H1 (cell line): ENCODE measurements around the gene CPLANE2. TPM values are rescaled to one million over a fixed set of nuclear protein-coding genes. Genes with fewer than 3 reads are reported as not detected.

Source experiments
- CTCF ChIA-PET: fragments of 300-600 bp; sonication (Branson Sonifier 250); formaldehyde crosslinking; loops from one replicate; lab custom pipeline; 2021; ENCODE audit not compliant: partially characterized antibody; lab: Charles Lee
- POLR2A ChIA-PET: fragments of 300-600 bp; sonication (Branson Sonifier 250); formaldehyde crosslinking; loops from one replicate; lab custom pipeline; 2021; ENCODE audit warnings: inconsistent platforms; ENCODE audit not compliant: partially characterized antibody; lab: Charles Lee
- DNase-seq, 2 experiments: peaks; one replicate each; pipeline versions ENCODE4 v3.0.0 to v3.0.0-alpha.2; 2010 to 2022; ENCODE audit warnings: low spot score in 2 of 2, low read depth in 1 of 2, mixed read lengths in 1 of 2
- FAIRE-seq: peaks from 2 replicates; lab custom pipeline; 2011; peaks lifted over from hg19 to GRCh38; lab: Jason Lieb, UNC
- H2AFZ ChIP-seq: 2 replicates; pipeline ENCODE4 v1.8.1; 2012; ENCODE audit warnings: low read length, inconsistent platforms
- H2AK5ac ChIP-seq: 2 replicates; pipeline ENCODE4 v1.6.1; 2013; ENCODE audit warnings: low read depth, low read length
- H2BK120ac ChIP-seq: replicated peaks from 2 replicates; pipeline ENCODE3; 2013; ENCODE audit warnings: low read depth, low read length, inconsistent platforms
- H2BK12ac ChIP-seq: 2 replicates; pipeline ENCODE4 v1.6.1; 2013; ENCODE audit warnings: low read depth, low read length
- H2BK15ac ChIP-seq: 2 replicates; pipeline ENCODE4 v1.6.1; 2013; ENCODE audit warnings: low read length
- H2BK20ac ChIP-seq: 2 replicates; pipeline ENCODE4 v1.6.1; 2013; ENCODE audit warnings: low read length
- H2BK5ac ChIP-seq: 2 replicates; pipeline ENCODE4 v1.6.1; 2013; ENCODE audit warnings: low read depth, low read length
- H3K14ac ChIP-seq: 2 replicates; pipeline ENCODE4 v1.6.1; 2013; ENCODE audit warnings: inconsistent platforms; ENCODE audit not compliant: insufficient read length
- H3K18ac ChIP-seq: 2 replicates; pipeline ENCODE4 v1.6.1; 2013; ENCODE audit warnings: low read length; ENCODE audit errors: extremely low read depth
- H3K23ac ChIP-seq: 2 replicates; pipeline ENCODE4 v1.6.1; 2013; ENCODE audit warnings: inconsistent platforms; ENCODE audit not compliant: insufficient read length
- H3K23me2 ChIP-seq: 2 replicates; pipeline ENCODE4 v1.6.1; 2013; ENCODE audit warnings: low read depth, low read length
- H3K27ac ChIP-seq: 2 replicates; pipeline ENCODE4 v1.6.1; 2011; ENCODE audit warnings: low read depth, low read length, inconsistent platforms
- H3K27me3 ChIP-seq, 4 experiments: replicated peaks in 1 of 4; 1 replicate in 1 of 4; 2 replicates in 3 of 4; pipeline versions ENCODE4 v1.6.1 to v1.8.1; 2011 to 2013; ENCODE audit warnings: low read length in 3 of 4, mild to moderate bottlenecking in 3 of 4, inconsistent platforms in 2 of 4, mixed read lengths in 2 of 4, moderate library complexity in 1 of 4; ENCODE audit not compliant: control insufficient read depth in 3 of 4, insufficient read depth in 3 of 4; ENCODE audit errors: extremely low read depth in 1 of 4
- H3K36me3 ChIP-seq, 4 experiments: 2 replicates each; pipeline versions ENCODE4 v1.6.1 to v1.8.1; 2011 to 2013; ENCODE audit warnings: mild to moderate bottlenecking in 4 of 4, low read length in 3 of 4, moderate library complexity in 2 of 4, control low read depth in 1 of 4, inconsistent platforms in 1 of 4; ENCODE audit not compliant: insufficient read depth in 4 of 4, control insufficient read depth in 2 of 4
- H3K4ac ChIP-seq: replicated peaks from 2 replicates; pipeline ENCODE3; 2013; ENCODE audit warnings: low read length, low read depth, mixed read lengths, inconsistent platforms; ENCODE audit not compliant: insufficient read length
- H3K4me1 ChIP-seq, 4 experiments: replicated peaks in 1 of 4; 1 replicate in 1 of 4; 2 replicates in 3 of 4; pipeline versions ENCODE4 v1.6.1 to v1.8.1; 2011 to 2013; ENCODE audit warnings: low read length in 3 of 4, inconsistent platforms in 2 of 4, mixed read lengths in 1 of 4; ENCODE audit not compliant: insufficient read depth in 4 of 4, control insufficient read depth in 3 of 4
- H3K4me2 ChIP-seq, 2 experiments: 2 replicates each; pipeline versions ENCODE4 v1.6.1 to v1.8.1; 2011 to 2013; ENCODE audit warnings: low read depth in 2 of 2, low read length in 2 of 2, control low read depth in 1 of 2, inconsistent platforms in 1 of 2, mild to moderate bottlenecking in 1 of 2; ENCODE audit not compliant: insufficient read depth in 1 of 2
- H3K4me3 ChIP-seq, 4 experiments: fragments of 200-600, 300-600 bp in 1 of 4; sonication (generic), shearing (Covaris generic), sonication (Bioruptor Twin) in 1 of 4; 2 replicates each; pipeline versions ENCODE4 v1.5.1 to v1.8.1; 2011 to 2016; ENCODE audit warnings: low read length in 4 of 4, low read depth in 3 of 4, control low read depth in 2 of 4, inconsistent platforms in 2 of 4, mild to moderate bottlenecking in 2 of 4, mixed read lengths in 1 of 4, moderate library complexity in 1 of 4; ENCODE audit not compliant: insufficient read depth in 2 of 4; ENCODE audit errors: extremely low read depth in 1 of 4
- H3K56ac ChIP-seq: replicated peaks from 2 replicates; pipeline ENCODE3; 2013; ENCODE audit warnings: low read depth, mild to moderate bottlenecking, mixed read lengths, low read length, inconsistent platforms; ENCODE audit not compliant: insufficient read length
- H3K79me1 ChIP-seq: 2 replicates; pipeline ENCODE4 v1.6.1; 2013; ENCODE audit warnings: low read depth, low read length, control low read depth
- H3K79me2 ChIP-seq, 2 experiments: 2 replicates each; pipeline versions ENCODE4 v1.6.1 to v1.8.1; 2012 to 2013; ENCODE audit warnings: low read length in 2 of 2, mild to moderate bottlenecking in 2 of 2, inconsistent platforms in 1 of 2; ENCODE audit not compliant: insufficient read depth in 2 of 2, control insufficient read depth in 1 of 2
- H3K9ac ChIP-seq, 4 experiments: replicated peaks in 1 of 4; 1 replicate in 1 of 4; 2 replicates in 3 of 4; pipeline versions ENCODE4 v1.6.1 to v1.8.1; 2011 to 2013; ENCODE audit warnings: low read depth in 3 of 4, low read length in 3 of 4, control low read depth in 2 of 4, mild to moderate bottlenecking in 2 of 4, moderate library complexity in 2 of 4, inconsistent platforms in 1 of 4; ENCODE audit errors: extremely low read depth in 1 of 4
- H3K9me3 ChIP-seq, 2 experiments: 2 replicates each; pipeline versions ENCODE4 v1.6.1 to v1.8.1; 2012 to 2013; ENCODE audit warnings: mild to moderate bottlenecking in 2 of 2, moderate library complexity in 2 of 2, control low read depth in 1 of 2, inconsistent platforms in 1 of 2, low read depth in 1 of 2, low read length in 1 of 2, mixed read lengths in 1 of 2; ENCODE audit not compliant: insufficient read depth in 2 of 2
- H4K20me1 ChIP-seq, 2 experiments: replicated peaks in 1 of 2; 2 replicates each; pipeline versions ENCODE3 to v1.8.1; 2011 to 2013; ENCODE audit warnings: inconsistent platforms in 2 of 2, low read length in 2 of 2, mild to moderate bottlenecking in 1 of 2; ENCODE audit not compliant: insufficient read depth in 2 of 2, control insufficient read depth in 1 of 2
- H4K5ac ChIP-seq: 2 replicates; pipeline ENCODE4 v1.6.1; 2013; ENCODE audit warnings: low read length, low read depth, mixed read lengths, inconsistent platforms; ENCODE audit not compliant: insufficient read length
- H4K8ac ChIP-seq: 2 replicates; pipeline ENCODE4 v1.8.0; 2013; ENCODE audit warnings: mild to moderate bottlenecking, moderate library complexity, low read length, inconsistent platforms; ENCODE audit not compliant: insufficient read depth; ENCODE audit errors: extremely low read depth
- H4K91ac ChIP-seq: replicated peaks from 2 replicates; pipeline ENCODE3; 2013; ENCODE audit warnings: low read length, mixed read lengths, inconsistent platforms; ENCODE audit not compliant: insufficient read length
- CBX5 ChIP-seq: fragments of 300-800, 300-1000 bp; sonication (generic); IDR thresholded peaks from 2 replicates; pipeline ENCODE4 v1.7.1; 2016; ENCODE audit warnings: antibody characterized with exemption, low read length, low read depth
- RAD21 ChIP-seq, 2 experiments: IDR thresholded peaks in 1 of 2; conservative IDR thresholded peaks in 1 of 2; 2 replicates each; pipeline ENCODE4 v1.6.1; 2011; ENCODE audit warnings: low read depth in 2 of 2, low read length in 2 of 2, improper control_type of control experiment in 1 of 2, inconsistent platforms in 1 of 2, mild to moderate bottlenecking in 1 of 2, moderate library complexity in 1 of 2
- WGBS, 2 experiments: shearing (Covaris generic) in 1 of 2; methylation state at CpG; one replicate each; pipeline versions ENCODE4 v1.1.6 to v1.1.7; 2013 to 2015; ENCODE audit warnings: low lambda C conversion rate in 2 of 2, mixed read lengths in 2 of 2, inconsistent platforms in 1 of 2, low coverage in 1 of 2, missing lambda C conversion rate in 1 of 2; ENCODE audit not compliant: insufficient replicate concordance in 2 of 2, insufficient coverage in 1 of 2, insufficient read length in 1 of 2; ENCODE audit errors: extremely low coverage in 1 of 2, missing lambda C conversion rate in 1 of 2; 5-methylcytosine and 5-hydroxymethylcytosine counted together
- polyA plus RNA-seq, 7 experiments: library from polyadenylated mRNA; depleted of rRNA in 3 of 7; stranded (reverse) in 5 of 7; unstranded in 2 of 7; fragments of >200 nt in 5 of 7; fragments of 200-250 nt in 2 of 7; gene quantifications; 1 replicate in 5 of 7; 2 replicates in 1 of 7; 4 replicates in 1 of 7; pipeline versions ENCODE4 v1.2.1 to v1.2.3, GENCODE V29; 2011 to 2013; ENCODE audit warnings: missing spikeins in 2 of 7, mixed read lengths in 2 of 7
- total RNA-seq: library from RNA; stranded (reverse); fragmentation: NEBNext Ultra II Directional; extraction: Animal tissue kit (Norgen Biotek cat#: 25700); gene quantifications from 2 replicates; pipeline ENCODE4 v1.2.1, GENCODE V29; 2021

Gene CPLANE2
- total and polyA plus RNA-seq, 2 of the 8 experiments (the other 6 are each of a cell fraction or from before 2014, with no cell fraction given): 2.3 to 2.5 TPM

DNA sequence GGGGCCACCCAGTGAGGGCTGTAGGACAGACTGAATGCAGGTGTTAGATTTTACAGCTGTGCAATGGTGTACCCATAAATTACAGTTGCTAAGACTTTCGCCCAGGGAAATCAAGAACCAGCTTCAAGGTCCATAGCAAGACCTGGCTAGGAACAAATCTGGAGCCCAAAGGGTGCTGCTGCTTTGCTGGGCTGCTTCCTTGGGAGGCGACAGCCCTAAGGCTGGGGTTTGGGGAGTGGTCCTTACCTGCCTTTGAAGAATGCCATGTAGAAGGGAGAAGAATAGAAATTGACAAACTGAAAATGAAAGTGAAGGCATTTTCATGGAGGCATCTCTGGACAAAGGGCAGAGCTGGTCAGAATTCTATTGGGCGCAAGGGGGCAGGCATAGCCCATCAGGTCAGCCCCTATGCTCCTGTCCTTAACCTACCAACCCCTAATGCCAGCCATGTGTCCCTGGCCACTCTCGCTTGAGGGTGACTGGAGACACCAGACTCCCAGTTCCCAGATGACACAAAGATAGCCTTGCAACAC, 16.9 kb downstream of the CPLANE2 start:
- Histone ChIP-seq H3K4me1 (peaks cover 0 to 15% (median 12%) of the 10 kb centered on the region in 4 experiments; a peak in 6 of 7 replicates), H4K8ac (no peak overlapping the region), H4K5ac (no peak overlapping the region), H2BK15ac (no peak overlapping the region), H3K56ac (no peak overlapping the region), H2AFZ (no peak overlapping the region), H3K4me2 (no peak overlapping the region), H3K9me3 (no peaks in the 10 kb centered on the region), H3K79me2 (no peaks in the 10 kb centered on the region), H2BK5ac (no peak overlapping the region), H3K18ac (no peak overlapping the region), H3K23me2 (peaks cover 21% of the 10 kb centered on the region), H2BK120ac (no peak overlapping the region), H3K27ac (no peak overlapping the region), H3K79me1 (no peaks in the 10 kb centered on the region), H4K91ac (no peak overlapping the region), H3K27me3 (peaks cover 0 to 22% (median 10%) of the 10 kb centered on the region in 4 experiments; a peak in 6 of 7 replicates), H2AK5ac (no peak overlapping the region), H3K36me3 (no peaks in the 10 kb centered on the region), H3K9ac (no peak overlapping the region), H3K23ac (no peak overlapping the region), H3K4ac (no peak overlapping the region), H2BK20ac (no peak overlapping the region), H2BK12ac (no peak overlapping the region), H3K4me3 (no peak overlapping the region), H4K20me1 (peaks cover 0 to 6% of the 10 kb centered on the region in 2 experiments), H3K14ac (no peak overlapping the region)
- 85% methylated on average over 4 of the region's 4 CpGs; no CpG with 5 or more reads in 1 of the 2 experiments for WGBS, 2 experiments
- ChIA-PET CTCF (interaction anchor here (1.5 to 3.8 kb wide), 2 partner anchors 15 to 24 kb away, joined by 3 to 21 read pairs; no protein-coding TSS in a partner anchor), POLR2A (interaction anchor here (1.1 kb wide), 1 partner anchor 21 kb away, joined by 3 read pairs; no protein-coding TSS in a partner anchor)
- DNase-seq: no peak
- peak; percentile 20 to 26; a peak in 2 of 4 replicates for TF ChIP-seq RAD21 (IDR thresholded peaks at IDR 0.05 in 1 of 2, conservative IDR thresholded peaks at IDR 0.05 in 1 of 2; ENCODE audit: low read depth in 2 of 2, low read length in 2 of 2)
- no peak for TF ChIP-seq CBX5
- no peak for FAIRE-seq
